OCI-LY3 (cell line): ENCODE measurements around the gene CMKLR1.

Source experiments
- H2AFZ ChIP-seq: fragments of 200-600, 300-600 bp; shearing (Covaris generic); 2 replicates; pipeline ENCODE4 v1.6.0; 2014; ENCODE audit warnings: antibody characterized with exemption, low read depth, low read length
- H3K27ac ChIP-seq: fragments of 200-600, 300-600 bp; sonication (generic); 2 replicates; pipeline ENCODE4 v1.5.1; 2014; ENCODE audit warnings: mild to moderate bottlenecking, low read length, moderate library complexity, mixed read lengths
- H3K27me3 ChIP-seq: fragments of 200-600, 300-600 bp; sonication (generic); 2 replicates; pipeline ENCODE4 v1.6.1; 2014; ENCODE audit warnings: low read depth, low read length, mixed read lengths
- H3K36me3 ChIP-seq: fragments of 200-600, 300-600 bp; sonication (generic); replicated peaks from 2 replicates; pipeline ENCODE3; 2014; ENCODE audit warnings: low read depth, low read length, mixed read lengths
- H3K4me1 ChIP-seq: fragments of 300-600, 200-600 bp; sonication (generic); 2 replicates; pipeline ENCODE4 v1.6.1; 2014; ENCODE audit warnings: low read length, mixed read lengths
- H3K4me2 ChIP-seq: fragments of 200-600, 300-600 bp; sonication (generic); 2 replicates; pipeline ENCODE4 v1.6.1; 2014; ENCODE audit warnings: low read length, mixed read lengths
- H3K4me3 ChIP-seq: fragments of 300-600, 200-600 bp; sonication (generic); 2 replicates; pipeline ENCODE4 v1.5.1; 2014; ENCODE audit warnings: antibody characterized with exemption, mild to moderate bottlenecking, low read length, moderate library complexity
- H3K79me2 ChIP-seq: fragments of 300-600, 200-600 bp; shearing (Covaris generic); 2 replicates; pipeline ENCODE4 v1.6.1; 2014; ENCODE audit warnings: mild to moderate bottlenecking, low read length, mixed read lengths
- H3K9ac ChIP-seq: fragments of 300-600, 200-600 bp; shearing (Covaris generic); 2 replicates; pipeline ENCODE4 v1.6.0; 2014; ENCODE audit warnings: mild to moderate bottlenecking, low read length, moderate library complexity
- H3K9me3 ChIP-seq: fragments of 200-600, 300-600 bp; shearing (Covaris generic); 2 replicates; pipeline ENCODE4 v1.6.1; 2014; ENCODE audit warnings: low read length, mixed read lengths; ENCODE audit not compliant: insufficient read depth
- H4K20me1 ChIP-seq: fragments of 200-600, 300-600 bp; sonication (generic); 2 replicates; pipeline ENCODE4 v1.6.1; 2016; ENCODE audit warnings: low read length, mixed read lengths; ENCODE audit not compliant: insufficient read depth
- CTCF ChIP-seq: fragments of 200-600, 300-600 bp; sonication (generic); IDR thresholded peaks from 2 replicates; pipeline ENCODE4 v1.5.1; 2014; ENCODE audit warnings: antibody characterized with exemption, low read length, low read depth
- EZH2phosphoT487 ChIP-seq: fragments of 200-600 bp; shearing (Covaris generic); IDR thresholded peaks from 2 replicates; pipeline ENCODE4 v1.6.1; 2018; ENCODE audit warnings: antibody characterized with exemption, mixed run types, low read depth

Gene CMKLR1

GRCh38 chr12:108270035-108270848, 68.9 kb downstream of the CMKLR1 start:
- TF ChIP-seq EZH2phosphoT487 (no peak), CTCF (no peak)
- peaks cover 41% of the 10 kb centered on the region for H3K27me3 ChIP-seq

GRCh38 chr12:108269224-108269623, 69.9 kb downstream of the CMKLR1 start:
- Histone ChIP-seq H3K27ac (no peak overlapping the region), H3K79me2 (no peaks in the 10 kb centered on the region), H3K4me1 (peaks cover 7% of the 10 kb centered on the region), H3K9me3 (no peaks in the 10 kb centered on the region), H4K20me1 (0 out of 2 replicates have a peak, but pooled peaks cover 3% of the 10 kb centered on the region), H2AFZ (no peak overlapping the region), H3K27me3 (peaks cover 34% of the 10 kb centered on the region), H3K4me2 (no peak overlapping the region), H3K9ac (no peak overlapping the region), H3K4me3 (no peak overlapping the region), H3K36me3 (no peaks in the 10 kb centered on the region)
- TF ChIP-seq EZH2phosphoT487 (no peak), CTCF (no peak)

More at GRCh38 chr12:108270035-108270848, 68.9 kb downstream of the CMKLR1 start:
- H4K20me1 ChIP-seq, result 0 out of 2 replicates have a peak, but pooled peaks cover 3% of the 10 kb centered on the region
- no peak overlapping the region for H2AFZ ChIP-seq
- H3K79me2 ChIP-seq, result no peaks in the 10 kb centered on the region
- H3K4me2 ChIP-seq, result no peak overlapping the region
- no peak overlapping the region for H3K9ac ChIP-seq
- H3K4me3 ChIP-seq, result no peak overlapping the region
- no peaks in the 10 kb centered on the region for H3K9me3 ChIP-seq
- H3K27ac ChIP-seq, result no peak overlapping the region
- H3K36me3 ChIP-seq, result no peaks in the 10 kb centered on the region
- H3K4me1 ChIP-seq, result peaks cover 7% of the 10 kb centered on the region

GRCh38 chr12:108268397-108268796, 70.7 kb downstream of the CMKLR1 start:
- TF ChIP-seq EZH2phosphoT487 (no peak), CTCF (no peak)
- Histone ChIP-seq H3K9ac (no peak overlapping the region), H3K4me2 (no peak overlapping the region), H3K79me2 (no peaks in the 10 kb centered on the region), H3K27ac (no peak overlapping the region), H3K9me3 (no peaks in the 10 kb centered on the region), H3K4me3 (no peak overlapping the region), H3K4me1 (peaks cover 7% of the 10 kb centered on the region), H4K20me1 (0 out of 2 replicates have a peak, but pooled peaks cover 3% of the 10 kb centered on the region), H2AFZ (no peak overlapping the region), H3K36me3 (no peaks in the 10 kb centered on the region), H3K27me3 (peaks cover 32% of the 10 kb centered on the region)

- H3K4me1 ChIP-seq, result peaks cover 7% of the 10 kb centered on the region
- H4K20me1 ChIP-seq, result no peaks in the 10 kb centered on the region
- no peak overlapping the region for H3K4me3 ChIP-seq
- H3K79me2 ChIP-seq, result no peaks in the 10 kb centered on the region
- peaks cover 33% of the 10 kb centered on the region for H3K27me3 ChIP-seq
- no peak overlapping the region for H3K4me2 ChIP-seq
- TF ChIP-seq CTCF, result no peak
- TF ChIP-seq EZH2phosphoT487, result no peak
- no peak overlapping the region for H2AFZ ChIP-seq
- H3K9me3 ChIP-seq, result no peaks in the 10 kb centered on the region
- H3K36me3 ChIP-seq, result no peaks in the 10 kb centered on the region
- H3K9ac ChIP-seq, result no peak overlapping the region
- no peak overlapping the region for H3K27ac ChIP-seq
Observed at GRCh38 chr12:108267450-108267849, 71.7 kb downstream of the CMKLR1 start.
